Measurements from ENCODE around the gene STAT5B.
"Not testable (repeated sequence)": the region's sequence is repeated elsewhere in the genome, so short reads cannot be mapped to it uniquely, and the experiment has no call there.

Gene STAT5B

GRCh38 chr17:42276359-42276608 is at the start of gene STAT5B:
TSS of gene STAT5B (minus strand) at chr17:42276391. CDS start at chr17:42232127, 44,264 bp downstream.
- DNase-seq: peak; percentile 82

- DNase-seq: no peak
Observed at GRCh38 chr17:42325026-42325425, 48.8 kb upstream of the STAT5B start.

GRCh38 chr17:42323268-42323773 is 47.1 kb upstream of the STAT5B start:
- no peak for DNase-seq

- peak; percentile 94 for DNase-seq
Observed at GRCh38 chr17:42322382-42323267, 46.4 kb upstream of the STAT5B start.

DNA sequence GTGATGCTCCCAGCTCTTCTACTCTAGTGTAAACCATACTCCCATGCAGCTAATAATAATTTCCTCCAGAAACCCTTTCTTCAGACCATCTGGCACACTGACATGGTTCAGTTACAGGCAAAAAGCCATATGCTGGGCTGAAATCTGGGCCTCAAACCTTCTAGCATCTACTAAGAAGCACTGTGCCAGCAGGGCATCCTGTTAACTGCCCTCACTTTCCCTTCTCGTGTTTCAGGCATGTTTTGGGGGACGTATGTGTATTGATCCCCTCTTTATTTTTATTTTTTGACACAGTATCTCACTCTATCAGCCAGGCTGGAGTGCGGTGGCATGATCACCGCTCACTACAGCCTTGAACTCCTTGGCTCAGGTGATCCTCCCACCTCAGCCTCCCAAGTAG is 45.4 kb upstream of the STAT5B start:
- DNase-seq: no peak

- DNase-seq: not testable (repeated sequence)
Observed at GRCh38 chr17:42317967-42318366, 41.8 kb upstream of the STAT5B start.

DNA sequence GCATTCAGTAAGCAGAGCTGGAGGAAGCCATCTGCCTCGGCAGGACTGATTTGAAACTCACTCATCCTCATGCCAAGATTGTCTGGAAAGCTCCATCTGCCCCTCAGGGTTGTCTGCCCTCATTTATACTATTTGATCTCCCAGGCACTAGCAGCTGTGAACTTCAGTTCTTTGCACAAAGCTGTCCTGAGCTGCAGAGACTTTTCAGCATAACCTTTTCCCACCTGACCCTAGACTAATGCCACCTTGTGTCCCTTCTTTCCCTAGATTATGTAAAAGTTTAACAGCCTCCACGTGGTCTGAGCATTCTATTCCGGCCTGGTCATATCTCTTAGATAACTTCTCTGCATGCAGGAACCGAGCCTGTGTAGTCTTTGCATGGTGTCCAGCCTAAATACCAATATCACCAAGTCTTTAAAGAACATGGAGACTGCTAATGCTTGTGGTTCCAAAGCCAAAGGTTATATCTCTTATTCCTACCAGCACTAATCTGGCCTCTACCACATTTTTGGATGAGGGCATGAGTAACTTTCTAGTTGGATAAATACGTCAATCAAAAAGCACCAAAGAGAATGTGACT is 41.2 kb upstream of the STAT5B start:
- DNase-seq: no peak

DNA sequence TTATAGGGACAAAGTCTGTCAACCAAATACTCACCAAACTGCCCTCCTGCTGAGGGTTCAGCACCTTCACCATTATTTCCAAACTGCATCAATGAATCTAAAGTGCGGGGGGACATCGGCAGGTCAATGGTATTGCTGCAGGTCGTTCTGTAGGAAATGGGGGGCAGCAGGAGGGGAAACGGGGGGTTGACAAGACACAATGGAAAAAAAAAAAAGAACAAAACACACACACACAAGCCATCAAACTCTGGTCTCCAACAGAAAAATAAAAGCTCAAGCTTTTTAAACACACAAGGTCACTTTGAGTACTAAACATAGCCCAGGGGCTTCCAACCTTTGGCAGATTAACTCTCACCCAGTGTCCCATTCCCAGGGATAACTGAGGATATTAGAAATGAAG is 40.6 kb upstream of the STAT5B start:
- DNase-seq: no peak

GRCh38 chr17:42315402-42316156 is 39.4 kb upstream of the STAT5B start:
- DNase-seq: no peak

- no peak for DNase-seq
Observed at GRCh38 chr17:42313773-42314566, 37.8 kb upstream of the STAT5B start.

DNA sequence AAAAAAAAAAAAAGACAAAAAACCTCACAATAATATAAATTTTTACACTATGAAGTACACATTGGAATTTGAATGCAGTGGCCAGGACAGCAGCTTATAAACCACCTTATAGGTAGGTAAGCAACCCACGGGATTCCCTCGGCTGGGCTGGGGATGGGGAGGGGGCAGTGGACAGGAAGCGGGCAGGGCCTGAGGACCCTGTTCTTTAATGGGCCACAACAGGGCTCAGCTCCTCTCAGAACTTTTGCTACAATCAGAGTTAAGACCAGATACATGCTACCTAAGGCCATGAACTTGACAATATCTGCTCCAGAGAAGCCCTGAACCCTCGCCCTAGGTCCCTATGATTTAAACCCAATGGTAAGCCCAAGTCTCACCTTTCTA is 37.2 kb upstream of the STAT5B start:
- DNase-seq: no peak

GRCh38 chr17:42312285-42313130 is 36.3 kb upstream of the STAT5B start:
- peak; percentile 85 for DNase-seq

- no peak for DNase-seq
Observed at GRCh38 chr17:42312035-42312284, 35.8 kb upstream of the STAT5B start.

- peak; percentile 39 for DNase-seq
Observed at GRCh38 chr17:42311240-42312034, 35.2 kb upstream of the STAT5B start.

DNA sequence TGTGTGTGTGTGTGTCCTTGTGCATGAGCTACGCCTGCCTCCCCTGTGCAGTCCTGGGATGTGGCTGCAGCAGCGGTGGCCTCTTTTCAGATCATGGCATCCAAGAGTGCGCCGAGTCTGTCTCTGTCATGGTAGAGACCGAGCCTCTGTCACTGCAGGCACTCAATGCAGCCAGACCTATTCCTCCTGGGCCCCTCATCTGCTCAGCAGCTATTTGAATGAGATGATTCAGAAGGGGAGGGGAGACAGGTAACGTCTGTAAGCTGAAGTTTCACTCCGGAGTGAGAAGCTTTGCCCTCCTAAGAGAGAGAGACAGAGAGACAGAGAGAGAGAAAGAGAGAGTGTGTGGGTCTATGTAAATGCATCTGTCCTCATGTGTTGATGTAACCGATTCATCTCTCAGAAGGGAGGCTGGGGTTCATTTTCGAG is 34.6 kb upstream of the STAT5B start:
- peak; percentile 50 for DNase-seq

- DNase-seq: no peak
Observed at GRCh38 chr17:42309986-42310786, 34.0 kb upstream of the STAT5B start.

DNA sequence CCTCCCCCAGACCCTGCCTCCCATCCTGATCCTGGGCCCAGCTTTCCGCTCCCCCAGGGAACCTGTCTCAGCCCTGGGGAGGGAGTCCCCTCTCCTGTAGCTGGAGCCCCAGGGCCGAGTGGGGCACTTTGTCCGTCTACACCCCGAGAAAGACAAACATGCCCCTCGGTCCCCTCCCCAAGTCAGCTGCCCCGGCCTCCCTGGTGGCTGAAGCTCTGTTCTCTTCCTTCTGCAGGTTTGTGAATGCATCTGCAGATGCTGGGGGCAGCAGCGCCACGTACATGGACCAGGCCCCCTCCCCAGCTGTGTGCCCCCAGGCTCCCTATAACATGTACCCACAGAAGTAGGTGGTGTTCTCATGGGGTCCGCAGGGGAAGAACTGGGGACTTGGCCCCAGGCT is 33.0 kb upstream of the STAT5B start:
- no peak for DNase-seq

DNA sequence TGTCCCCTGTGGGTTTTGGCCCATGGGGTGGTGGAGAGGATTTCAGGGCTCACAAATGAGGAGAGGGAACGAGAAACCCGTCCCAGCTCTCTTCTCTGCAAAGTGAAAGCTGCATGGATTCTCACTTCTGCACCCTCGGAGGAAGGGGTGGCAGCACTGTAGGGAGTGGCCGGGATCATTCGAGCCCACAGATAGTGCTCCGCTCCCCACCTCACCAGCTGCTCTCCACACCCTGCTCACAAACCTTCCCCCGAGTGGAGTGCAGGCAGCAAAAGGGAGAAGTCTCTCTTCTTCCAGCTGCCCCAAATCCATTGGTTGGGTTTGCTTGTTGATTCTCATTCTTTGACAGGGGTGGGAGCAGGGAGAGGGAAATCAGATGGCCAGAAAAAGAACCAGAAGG is 32.3 kb upstream of the STAT5B start:
- DNase-seq: no peak

- DNase-seq: no peak
Observed at GRCh38 chr17:42307362-42307927, 31.3 kb upstream of the STAT5B start.

- no peak for DNase-seq
Observed at GRCh38 chr17:42306385-42306667, 30.1 kb upstream of the STAT5B start.

Data from activated CD4-positive, alpha-beta T cell treated with anti-CD3 and anti-CD28 coated beads, Interleukin-2, Interleukin-6, amounts not matched to agents 100 ng/mL and 50 ng/mL, durations not matched to agents 16 hours and 8 hours (primary cell).